Lung (tissue), 12 donors: ENCODE results near the gene SHPK. TPM values are rescaled to one million over a fixed set of nuclear protein-coding genes. Genes with fewer than 3 reads are reported as not detected.
A peak's percentile ranks its signal among the peaks of the same experiment; 100 is the strongest.

Experiments
- ATAC-seq: fragments of 200-7000 bp; cut with Tn5 transposase; one replicate; pipeline ENCODE4 v1.9.1; 2020; ENCODE audit warnings: moderate number of reproducible peaks; ENCODE audit not compliant: insufficient read depth, low FRiP score
- DNase-seq, 3 donors: peaks; one replicate each; pipeline ENCODE4 v3.0.0-alpha.2; 2013 to 2017
- H3K27ac ChIP-seq, 2 donors: one replicate each; pipeline ENCODE4 v1.5.1; 2013; ENCODE audit warnings: mild to moderate bottlenecking in 2 of 2, moderate library complexity in 2 of 2, control low read depth in 1 of 2, inconsistent platforms in 1 of 2, low read depth in 1 of 2, low read length in 1 of 2
- H3K27me3 ChIP-seq, 3 donors: one replicate each; pipeline ENCODE4 v1.5.1; 2013; ENCODE audit warnings: low read length in 2 of 3; ENCODE audit not compliant: control insufficient read depth in 3 of 3, insufficient read depth in 3 of 3
- H3K36me3 ChIP-seq, 4 donors: one replicate each; pipeline ENCODE4 v1.5.1; 2013; ENCODE audit warnings: low read length in 4 of 4, mild to moderate bottlenecking in 1 of 4, moderate library complexity in 1 of 4; ENCODE audit not compliant: control insufficient read depth in 4 of 4, insufficient read depth in 4 of 4
- H3K4me1 ChIP-seq, 5 donors: one replicate each; pipeline ENCODE4 v1.5.1; 2013; ENCODE audit warnings: low read length in 5 of 5, mild to moderate bottlenecking in 2 of 5, moderate library complexity in 1 of 5; ENCODE audit not compliant: control insufficient read depth in 5 of 5, insufficient read depth in 5 of 5
- H3K4me3 ChIP-seq: one replicate; pipeline ENCODE4 v1.5.1; 2013; ENCODE audit warnings: mild to moderate bottlenecking, control low read depth, moderate library complexity
- H3K9ac ChIP-seq, 2 donors: one replicate each; pipeline ENCODE4 v1.5.1; 2013; ENCODE audit warnings: low read length in 2 of 2, control low read depth in 1 of 2; ENCODE audit not compliant: insufficient read depth in 1 of 2
- H3K9me3 ChIP-seq, 4 donors: one replicate each; pipeline ENCODE4 v1.5.1; 2013; ENCODE audit warnings: low read length in 3 of 4, mild to moderate bottlenecking in 1 of 4, moderate library complexity in 1 of 4; ENCODE audit not compliant: control insufficient read depth in 4 of 4, insufficient read depth in 3 of 4
- WGBS, 2 donors: extraction: QIAGEN DNeasy Blood & Tissue Kit; methylation state at CpG; one replicate each; pipeline ENCODE4 v1.1.7; 2013; 5-methylcytosine and 5-hydroxymethylcytosine counted together
- polyA plus RNA-seq, 2 donors: library from polyadenylated mRNA; stranded (reverse); fragments of 200-250 nt; gene quantifications; one replicate each; pipeline ENCODE4 v1.2.1, GENCODE V29; 2013
- total RNA-seq, 2 donors: library from RNA; depleted of rRNA in 1 of 2; stranded (reverse); fragments of >200 nt in 1 of 2; gene quantifications; one replicate each; pipeline ENCODE4 v1.2.1, GENCODE V29; 2014 to 2021
- TF ChIP-seq, protein P1 (sequence below): IDR thresholded peaks from 2 replicates; pipeline ENCODE4 v1.5.1; 2012; ENCODE audit warnings: mild to moderate bottlenecking; ENCODE audit errors: control extremely low read depth, extremely low read depth
- donor health status: control.
- donor health status: control.
- donor health status: Bipolar disorder and iron deficiency.
- donor health status: healthy.
- donor health status: DM: yes; HTN: yes; CAD: no.

Gene SHPK
- total and polyA plus RNA-seq, 4 donors: 4.9 to 16.8 (median 11.3) TPM

DNA sequence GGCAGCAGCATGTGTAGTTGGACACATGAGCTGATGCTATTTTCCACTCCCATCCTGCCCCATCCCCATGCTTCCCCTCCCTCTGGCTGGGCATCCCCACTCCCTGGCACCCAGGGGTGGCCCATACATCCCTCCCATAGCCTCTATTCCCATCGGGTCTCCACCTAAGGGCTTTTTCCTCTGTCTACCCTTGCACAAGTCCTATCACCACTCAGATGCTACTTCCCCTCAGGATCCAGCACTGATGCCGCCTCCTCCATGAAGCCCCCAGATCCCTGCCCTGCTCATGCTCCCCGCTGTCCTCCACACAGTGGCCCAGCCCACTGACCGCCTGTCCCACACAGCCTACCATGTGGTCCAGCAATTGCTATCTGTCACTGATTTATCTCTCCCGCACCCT, 42.7 kb downstream of the SHPK start:
- Histone ChIP-seq H3K9me3 (no peaks in the 10 kb centered on the region), H3K9ac (peak overlapping the region in 1 of 2 donors; percentile 19), H3K4me3 (no peak overlapping the region), H3K27ac (no peak overlapping the region), H3K27me3 (peaks cover 0 to 3% (median 0%) of the 10 kb centered on the region in 3 donors), H3K4me1 (peaks cover 0 to 10% (median 0%) of the 10 kb centered on the region in 5 donors), H3K36me3 (peaks cover 3 to 21% (median 7%) of the 10 kb centered on the region in 4 donors)
- WGBS, 2 donors: 95 to 98% methylated on average over 5 of the region's 5 CpGs
- DNase-seq (no peak), ATAC-seq (no peak)
- TF ChIP-seq, protein P1, sequence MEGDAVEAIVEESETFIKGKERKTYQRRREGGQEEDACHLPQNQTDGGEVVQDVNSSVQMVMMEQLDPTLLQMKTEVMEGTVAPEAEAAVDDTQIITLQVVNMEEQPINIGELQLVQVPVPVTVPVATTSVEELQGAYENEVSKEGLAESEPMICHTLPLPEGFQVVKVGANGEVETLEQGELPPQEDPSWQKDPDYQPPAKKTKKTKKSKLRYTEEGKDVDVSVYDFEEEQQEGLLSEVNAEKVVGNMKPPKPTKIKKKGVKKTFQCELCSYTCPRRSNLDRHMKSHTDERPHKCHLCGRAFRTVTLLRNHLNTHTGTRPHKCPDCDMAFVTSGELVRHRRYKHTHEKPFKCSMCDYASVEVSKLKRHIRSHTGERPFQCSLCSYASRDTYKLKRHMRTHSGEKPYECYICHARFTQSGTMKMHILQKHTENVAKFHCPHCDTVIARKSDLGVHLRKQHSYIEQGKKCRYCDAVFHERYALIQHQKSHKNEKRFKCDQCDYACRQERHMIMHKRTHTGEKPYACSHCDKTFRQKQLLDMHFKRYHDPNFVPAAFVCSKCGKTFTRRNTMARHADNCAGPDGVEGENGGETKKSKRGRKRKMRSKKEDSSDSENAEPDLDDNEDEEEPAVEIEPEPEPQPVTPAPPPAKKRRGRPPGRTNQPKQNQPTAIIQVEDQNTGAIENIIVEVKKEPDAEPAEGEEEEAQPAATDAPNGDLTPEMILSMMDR: no peak

DNA sequence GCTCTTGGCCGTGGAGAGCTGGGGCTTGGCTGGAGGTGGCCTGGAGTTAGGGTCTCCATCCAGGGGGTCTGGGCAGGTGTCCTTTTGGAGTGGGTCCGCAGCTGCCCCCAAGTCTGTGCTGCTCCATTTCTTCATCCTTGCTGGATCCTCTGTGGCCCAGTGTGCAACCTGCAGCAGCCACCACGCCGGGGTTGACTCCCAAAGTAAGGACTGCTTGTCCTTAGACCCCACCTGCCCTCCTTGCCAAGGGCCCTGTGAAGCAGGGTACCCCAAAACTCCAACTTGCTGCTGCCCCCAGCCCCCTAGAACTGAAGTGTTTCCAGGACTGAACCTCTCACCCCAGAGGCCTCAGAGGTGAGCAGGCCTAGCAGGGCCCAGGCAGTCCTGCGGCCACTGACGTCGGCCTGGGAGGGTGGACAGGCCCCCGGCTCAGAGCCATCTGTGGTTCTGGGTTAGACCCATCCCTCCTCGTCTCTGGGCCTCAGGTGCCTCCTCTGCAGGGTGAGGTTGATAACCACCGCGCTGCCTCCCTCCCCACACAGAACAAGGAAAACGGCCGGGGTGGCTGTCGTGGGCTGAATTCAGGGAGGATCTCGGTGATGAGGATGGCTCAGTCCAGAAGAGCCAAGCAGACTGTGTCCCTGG, 43.7 kb downstream of the SHPK start:
- TF ChIP-seq, protein P1: no peak
- Histone ChIP-seq H3K36me3 (peaks cover 5 to 27% (median 8%) of the 10 kb centered on the region in 4 donors), H3K9me3 (no peaks in the 10 kb centered on the region), H3K27me3 (peaks cover 0 to 3% (median 0%) of the 10 kb centered on the region in 3 donors), H3K4me1 (peaks cover 0 to 10% (median 0%) of the 10 kb centered on the region in 5 donors), H3K9ac (no peak overlapping the region), H3K27ac (no peak overlapping the region), H3K4me3 (no peak overlapping the region)
- ATAC-seq (no peak), DNase-seq (no peak)
- WGBS, 2 donors: 96 to 97% methylated on average over 15 of the region's 15 CpGs

DNA sequence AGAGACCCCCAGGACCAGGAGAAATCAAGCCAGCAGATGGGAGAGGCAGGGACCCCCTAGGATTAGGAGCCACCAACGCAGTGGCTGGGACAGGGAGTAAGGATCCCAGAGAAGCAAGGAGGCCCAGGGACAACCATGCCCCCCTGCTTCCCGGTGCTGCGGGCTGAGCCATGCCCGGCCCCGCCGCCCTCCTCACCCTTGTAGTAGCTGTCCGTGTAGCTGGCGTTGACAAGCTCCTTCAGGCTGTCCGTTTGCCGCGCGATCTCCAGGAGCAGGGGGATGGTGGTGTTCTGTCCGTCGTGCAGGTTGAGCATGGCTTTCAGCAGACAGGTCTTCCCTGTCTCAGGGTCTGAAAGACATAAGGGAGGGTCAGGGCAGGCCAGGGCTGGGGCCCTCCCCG, 45.3 kb downstream of the SHPK start:
- Histone ChIP-seq H3K9me3 (no peaks in the 10 kb centered on the region), H3K27me3 (peaks cover 0 to 3% (median 0%) of the 10 kb centered on the region in 3 donors), H3K27ac (no peak overlapping the region), H3K9ac (no peak overlapping the region), H3K4me1 (peaks cover 0 to 10% (median 0%) of the 10 kb centered on the region in 5 donors), H3K4me3 (no peak overlapping the region), H3K36me3 (peaks cover 9 to 32% (median 12%) of the 10 kb centered on the region in 4 donors)
- no peak for DNase-seq
- no peak for ATAC-seq
- TF ChIP-seq, protein P1: no peak
- 91 to 93% methylated on average over 15 of the region's 15 CpGs for WGBS, 2 donors
